ENCODE measurements around the gene KCNJ12. TPM values are rescaled to one million over a fixed set of nuclear protein-coding genes. Genes with fewer than 3 reads are reported as not detected.
"Not testable (repeated sequence)": the region's sequence is repeated elsewhere in the genome, so short reads cannot be mapped to it uniquely, and the experiment has no call there.

The KCNJ12 gene
- total RNA-seq, 2 donors from 2014 or later: 0.52 to 0.99 TPM

- DNase-seq (no peak), ATAC-seq (no peak)
- H3K4me3 ChIP-seq: no peak overlapping the region
- intact Hi-C loops (cut with DNase I): no loop called here
- no peaks in the 10 kb centered on the region for H3K27me3 ChIP-seq
- H3K27ac ChIP-seq: no peak overlapping the region
- H3K36me3 ChIP-seq (replicated peaks in 1 of 2; ENCODE audit: insufficient read depth in 1 of 2, low read depth in 2 of 2): no peaks in the 10 kb centered on the region
- no peaks in the 10 kb centered on the region for H3K9me3 ChIP-seq
- WGBS, 2 donors: 65 to 75% methylated on average over 10 of the region's 10 CpGs
- H3K4me1 ChIP-seq: no peaks in the 10 kb centered on the region
- TF ChIP-seq, protein P1, sequence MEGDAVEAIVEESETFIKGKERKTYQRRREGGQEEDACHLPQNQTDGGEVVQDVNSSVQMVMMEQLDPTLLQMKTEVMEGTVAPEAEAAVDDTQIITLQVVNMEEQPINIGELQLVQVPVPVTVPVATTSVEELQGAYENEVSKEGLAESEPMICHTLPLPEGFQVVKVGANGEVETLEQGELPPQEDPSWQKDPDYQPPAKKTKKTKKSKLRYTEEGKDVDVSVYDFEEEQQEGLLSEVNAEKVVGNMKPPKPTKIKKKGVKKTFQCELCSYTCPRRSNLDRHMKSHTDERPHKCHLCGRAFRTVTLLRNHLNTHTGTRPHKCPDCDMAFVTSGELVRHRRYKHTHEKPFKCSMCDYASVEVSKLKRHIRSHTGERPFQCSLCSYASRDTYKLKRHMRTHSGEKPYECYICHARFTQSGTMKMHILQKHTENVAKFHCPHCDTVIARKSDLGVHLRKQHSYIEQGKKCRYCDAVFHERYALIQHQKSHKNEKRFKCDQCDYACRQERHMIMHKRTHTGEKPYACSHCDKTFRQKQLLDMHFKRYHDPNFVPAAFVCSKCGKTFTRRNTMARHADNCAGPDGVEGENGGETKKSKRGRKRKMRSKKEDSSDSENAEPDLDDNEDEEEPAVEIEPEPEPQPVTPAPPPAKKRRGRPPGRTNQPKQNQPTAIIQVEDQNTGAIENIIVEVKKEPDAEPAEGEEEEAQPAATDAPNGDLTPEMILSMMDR (IDR thresholded peaks at IDR 0.05): no peak
- no peak for TF ChIP-seq POLR2A (IDR thresholded peaks at IDR 0.05)
These were observed 49.2 kb downstream of the KCNJ12 start for GRCh38 chr17:21425321-21425720.

GRCh38 chr17:21425736-21426135 lies 49.6 kb downstream of the KCNJ12 start:
- H3K4me1 ChIP-seq: no peaks in the 10 kb centered on the region
- intact Hi-C loops (cut with DNase I): no loop called here
- DNase-seq: no peak
- no peak overlapping the region for H3K27ac ChIP-seq
- no peak for TF ChIP-seq POLR2A (IDR thresholded peaks at IDR 0.05)
- TF ChIP-seq, protein P1 (IDR thresholded peaks at IDR 0.05): no peak
- no peaks in the 10 kb centered on the region for H3K36me3 ChIP-seq (replicated peaks in 1 of 2; ENCODE audit: insufficient read depth in 1 of 2, low read depth in 2 of 2)
- H3K9me3 ChIP-seq: no peaks in the 10 kb centered on the region
- H3K27me3 ChIP-seq: no peaks in the 10 kb centered on the region
- 32 to 45% methylated on average over 4 of the region's 4 CpGs for WGBS, 2 donors
- ATAC-seq: no peak
- H3K4me3 ChIP-seq: no peak overlapping the region

DNA sequence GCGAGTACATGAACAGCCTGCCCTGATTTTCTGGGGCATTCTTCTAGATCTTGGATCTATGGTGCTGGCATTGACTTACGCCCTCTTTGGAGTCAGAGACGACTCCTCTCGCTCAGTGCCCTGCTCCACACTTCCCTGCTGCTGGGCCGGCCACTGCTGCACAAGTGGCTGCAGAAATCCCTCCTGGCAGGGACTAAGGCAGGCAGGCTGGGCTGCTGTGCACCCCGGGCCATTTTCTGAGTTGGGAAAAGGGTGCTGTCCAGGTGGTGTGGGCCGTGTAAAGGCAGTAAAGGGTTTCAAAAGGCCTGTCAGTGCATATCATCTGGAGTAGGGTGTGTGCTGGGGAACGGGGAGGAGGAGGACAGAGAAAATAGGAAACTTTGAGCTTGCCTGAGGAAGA lies 50.1 kb downstream of the KCNJ12 start:
- H3K9me3 ChIP-seq; H3K4me3 ChIP-seq; intact Hi-C loops (cut with DNase I); H3K27me3 ChIP-seq; DNase-seq; H3K4me1 ChIP-seq; H3K27ac ChIP-seq; H3K36me3 ChIP-seq (replicated peaks in 1 of 2; ENCODE audit: insufficient read depth in 1 of 2, low read depth in 2 of 2); ATAC-seq: not testable (repeated sequence)
- WGBS, 2 donors: 54 to 63% methylated on average over 8 of the region's 8 CpGs

GRCh38 chr17:21426876-21427275 lies 50.7 kb downstream of the KCNJ12 start:
- DNase-seq; ATAC-seq; H3K4me1 ChIP-seq; H3K27me3 ChIP-seq; H3K36me3 ChIP-seq (replicated peaks in 1 of 2; ENCODE audit: insufficient read depth in 1 of 2, low read depth in 2 of 2); H3K9me3 ChIP-seq; H3K4me3 ChIP-seq; intact Hi-C loops (cut with DNase I); H3K27ac ChIP-seq: not testable (repeated sequence)
- 60 to 72% methylated on average over 7 to 8 of the region's 8 CpGs for WGBS, 2 donors

GRCh38 chr17:21427727-21428126 lies 51.6 kb downstream of the KCNJ12 start:
- H3K4me3 ChIP-seq; DNase-seq; intact Hi-C loops (cut with DNase I); H3K36me3 ChIP-seq (replicated peaks in 1 of 2; ENCODE audit: insufficient read depth in 1 of 2, low read depth in 2 of 2); H3K4me1 ChIP-seq; H3K9me3 ChIP-seq; H3K27ac ChIP-seq; H3K27me3 ChIP-seq: not testable (repeated sequence)
- 57 to 75% methylated on average over 1 of the region's 3 CpGs for WGBS, 2 donors
- ATAC-seq: peak; percentile 19

DNA sequence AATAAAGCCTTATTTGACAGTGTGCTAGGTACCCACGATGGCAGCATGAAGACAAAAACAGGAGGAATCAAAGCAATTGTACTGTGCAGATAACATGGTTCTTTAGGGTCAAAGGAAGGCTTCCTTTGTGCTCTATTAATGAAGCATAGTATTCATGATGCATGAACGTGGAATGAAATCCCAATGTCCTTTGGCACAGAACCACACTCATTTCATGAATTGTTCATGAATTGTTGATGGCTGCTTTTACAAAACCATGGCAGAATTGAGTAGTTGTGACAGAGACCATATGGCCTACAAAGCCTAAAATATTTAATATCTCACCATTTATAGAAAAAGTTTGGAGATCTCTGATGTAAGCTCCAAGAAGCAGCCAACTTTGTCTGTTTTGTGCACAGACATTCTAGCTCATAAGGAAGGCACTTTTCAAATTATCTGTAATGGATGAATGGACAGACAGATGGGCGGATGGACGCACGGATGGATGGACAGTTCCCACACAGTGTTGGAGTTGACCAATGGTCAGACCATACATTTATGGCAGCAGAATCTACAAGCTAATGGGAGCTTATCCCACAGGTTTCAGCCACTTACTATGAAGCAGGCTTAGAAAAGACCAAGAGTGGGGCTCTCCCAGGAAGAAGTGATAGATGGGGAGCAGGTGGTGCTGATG lies 52.7 kb downstream of the KCNJ12 start:
- DNase-seq; H3K4me3 ChIP-seq; ATAC-seq; H3K36me3 ChIP-seq (replicated peaks in 1 of 2; ENCODE audit: insufficient read depth in 1 of 2, low read depth in 2 of 2); H3K9me3 ChIP-seq; H3K4me1 ChIP-seq; H3K27me3 ChIP-seq; H3K27ac ChIP-seq; intact Hi-C loops (cut with DNase I): not testable (repeated sequence)
- WGBS, 2 donors: 45 to 56% methylated on average over 5 of the region's 5 CpGs

- DNase-seq; intact Hi-C loops (cut with DNase I); H3K36me3 ChIP-seq (replicated peaks in 1 of 2; ENCODE audit: insufficient read depth in 1 of 2, low read depth in 2 of 2); H3K27ac ChIP-seq; H3K27me3 ChIP-seq; H3K4me1 ChIP-seq; H3K9me3 ChIP-seq; H3K4me3 ChIP-seq: not testable (repeated sequence)
- WGBS, 2 donors: 53 to 57% methylated on average over 4 to 5 of the region's 5 CpGs
- ATAC-seq: peak; percentile 45
These were observed 53.9 kb downstream of the KCNJ12 start for GRCh38 chr17:21429921-21430628.

DNA sequence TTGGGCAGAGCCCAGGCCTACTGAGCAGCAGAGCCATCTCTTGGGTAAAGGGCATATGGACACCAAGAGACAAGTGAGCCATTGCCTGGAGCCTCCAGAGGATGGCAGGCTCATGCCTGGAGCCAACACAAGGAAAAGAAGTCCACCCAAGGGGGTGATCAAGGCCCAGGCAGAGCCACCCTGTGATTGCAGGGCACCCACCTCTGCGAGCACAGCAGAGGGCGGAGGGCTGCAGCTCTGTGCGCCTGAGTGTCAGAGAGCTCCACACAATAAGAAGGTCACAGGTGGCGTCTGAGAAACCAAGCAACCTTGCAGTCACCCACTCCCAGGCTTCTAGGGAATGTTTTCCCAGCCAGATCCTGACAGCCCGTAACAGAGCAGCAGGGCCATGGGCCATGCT lies 57.8 kb downstream of the KCNJ12 start:
- intact Hi-C loops (cut with DNase I): not testable (repeated sequence)

DNA sequence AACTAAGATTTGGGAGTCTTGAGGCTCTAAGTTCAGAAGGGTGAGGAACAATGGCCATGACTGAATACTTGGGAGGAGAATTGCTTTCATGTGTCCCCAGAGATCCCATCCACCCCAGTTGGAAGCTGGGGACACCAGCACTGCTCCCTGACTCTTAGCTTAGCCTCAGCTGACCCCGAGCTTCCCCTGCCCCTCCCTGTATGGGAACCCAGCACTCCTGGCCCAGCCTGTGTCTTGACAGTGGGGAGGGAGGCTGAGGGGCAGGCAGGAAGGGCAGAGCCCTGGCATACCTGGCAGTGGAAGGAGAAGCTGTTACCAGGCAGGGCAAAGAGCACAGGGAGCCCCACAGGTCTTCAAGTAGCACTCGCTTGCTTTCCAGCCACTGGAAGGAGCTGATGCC lies 58.8 kb downstream of the KCNJ12 start:
- H3K4me3 ChIP-seq; DNase-seq; H3K27ac ChIP-seq; H3K9me3 ChIP-seq; H3K36me3 ChIP-seq (replicated peaks in 1 of 2; ENCODE audit: insufficient read depth in 1 of 2, low read depth in 2 of 2); intact Hi-C loops (cut with DNase I); H3K27me3 ChIP-seq; H3K4me1 ChIP-seq; ATAC-seq: not testable (repeated sequence)
- WGBS, 2 donors: 55 to 59% methylated on average over 2 of the region's 2 CpGs

More for the DNA sequence above, 57.8 kb downstream of the KCNJ12 start:
- not testable (repeated sequence) for H3K9me3 ChIP-seq; H3K4me1 ChIP-seq; ATAC-seq; H3K36me3 ChIP-seq (replicated peaks in 1 of 2; ENCODE audit: insufficient read depth in 1 of 2, low read depth in 2 of 2); H3K27me3 ChIP-seq; H3K27ac ChIP-seq; DNase-seq; H3K4me3 ChIP-seq
- 64 to 75% methylated on average over 2 to 5 of the region's 5 CpGs for WGBS, 2 donors

DNA sequence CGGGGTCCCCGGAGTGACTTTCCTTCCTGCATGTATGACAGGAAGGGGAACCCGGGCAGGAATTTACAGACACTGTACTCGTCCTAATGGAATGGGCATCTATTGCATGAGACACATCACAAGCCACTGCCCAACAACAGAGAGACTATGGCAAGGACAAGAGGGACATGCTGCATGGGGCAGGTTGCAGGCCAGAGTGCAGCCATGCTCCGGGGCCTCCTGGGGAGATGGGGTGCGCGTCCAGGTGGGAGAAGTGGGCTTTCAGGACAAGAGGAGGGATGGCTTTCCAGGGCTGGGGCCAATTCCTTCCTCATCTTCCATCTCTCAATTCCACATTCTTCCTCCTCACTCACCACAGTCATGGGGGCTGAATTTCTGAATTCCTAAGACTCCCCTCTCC lies 60.3 kb downstream of the KCNJ12 start:
- not testable (repeated sequence) for DNase-seq

More for the DNA sequence above, 60.3 kb downstream of the KCNJ12 start:
- H3K4me1 ChIP-seq; H3K9me3 ChIP-seq; H3K27me3 ChIP-seq; H3K27ac ChIP-seq; H3K4me3 ChIP-seq; H3K36me3 ChIP-seq (replicated peaks in 1 of 2; ENCODE audit: insufficient read depth in 1 of 2, low read depth in 2 of 2); ATAC-seq; intact Hi-C loops (cut with DNase I): not testable (repeated sequence)
- WGBS, 2 donors: 36 to 55% methylated on average over 5 to 7 of the region's 7 CpGs
